ENCODE measurements around the gene VPS37D.

VPS37D gene

GRCh38 chr7:73648593-73649332, 18.9 kb upstream of the VPS37D start:
- Histone ChIP-seq H4K91ac (ENCODE audit: low read depth, low read length, poor library complexity) (no peak overlapping the region), H4K8ac (ENCODE audit: low read depth, low read length) (no peak overlapping the region), H3K79me1 (ENCODE audit: low read depth, low read length) (no peaks in the 10 kb centered on the region), H2BK5ac (ENCODE audit: low read length) (no peak overlapping the region), H3K18ac (ENCODE audit: low read length) (no peak overlapping the region), H3K23ac (ENCODE audit: low read depth, low read length, poor library complexity) (no peak overlapping the region), H3K36me3 (replicated peaks in 1 of 2; ENCODE audit: control insufficient read depth in 2 of 2, insufficient read depth in 2 of 2, low read length in 2 of 2) (no peaks in the 10 kb centered on the region), H2BK15ac (ENCODE audit: low read length) (no peak overlapping the region), H3K9me3 (replicated peaks in 1 of 2; ENCODE audit: control insufficient read depth in 2 of 2, insufficient read depth in 1 of 2, low read depth in 1 of 2, low read length in 2 of 2) (no peaks in the 10 kb centered on the region), H2BK120ac (ENCODE audit: low read depth, low read length) (no peak overlapping the region), H2BK12ac (ENCODE audit: low read length) (no peak overlapping the region), H2AFZ (ENCODE audit: low read length) (peak overlapping the region; percentile 95), H3K9ac (ENCODE audit: low read depth, low read length, poor library complexity) (no peak overlapping the region), H3K4me3 (ENCODE audit: low read length in 2 of 2) (no peak overlapping the region), H3K14ac (ENCODE audit: low read length) (no peak overlapping the region), H3K4me1 (ENCODE audit: control insufficient read depth in 2 of 2, insufficient read depth in 1 of 2, low read depth in 1 of 2, low read length in 2 of 2) (peaks cover 0 to 2% of the 10 kb centered on the region in 2 donors), H3K27me3 (ENCODE audit: control insufficient read depth in 3 of 3, insufficient read depth in 3 of 3, low read depth in 1 of 3, low read length in 3 of 3) (peaks cover 5 to 71% (median 31%) of the 10 kb centered on the region in 3 experiments), H3K4me2 (ENCODE audit: insufficient read depth, low read length, poor library complexity, severe bottlenecking) (no peak overlapping the region), H3K4ac (ENCODE audit: low read length) (no peak overlapping the region), H2AK5ac (ENCODE audit: low read depth, low read length) (no peak overlapping the region), H3K27ac (replicated peaks; ENCODE audit: low read length) (no peak overlapping the region)
- DNase-seq (ENCODE audit: low spot score) = no peak
- WGBS, 2 donors (ENCODE audit: extremely low coverage in 2 of 2, insufficient read length in 2 of 2, insufficient replicate concordance in 1 of 2) = no CpG with 5 or more reads among the region's 1 CpG

GRCh38 chr7:73649576-73649975, 18.1 kb upstream of the VPS37D start:
- Histone ChIP-seq H3K27me3 (ENCODE audit: control insufficient read depth in 3 of 3, insufficient read depth in 3 of 3, low read depth in 1 of 3, low read length in 3 of 3) (peaks cover 5 to 68% (median 31%) of the 10 kb centered on the region in 3 experiments), H3K79me1 (ENCODE audit: low read depth, low read length) (no peaks in the 10 kb centered on the region), H3K4me1 (ENCODE audit: control insufficient read depth in 2 of 2, insufficient read depth in 1 of 2, low read depth in 1 of 2, low read length in 2 of 2) (peaks cover 0 to 2% of the 10 kb centered on the region in 2 donors), H3K9ac (ENCODE audit: low read depth, low read length, poor library complexity) (no peak overlapping the region), H3K27ac (replicated peaks; ENCODE audit: low read length) (no peak overlapping the region), H2BK12ac (ENCODE audit: low read length) (no peak overlapping the region), H3K14ac (ENCODE audit: low read length) (no peak overlapping the region), H3K36me3 (replicated peaks in 1 of 2; ENCODE audit: control insufficient read depth in 2 of 2, insufficient read depth in 2 of 2, low read length in 2 of 2) (no peaks in the 10 kb centered on the region), H3K4me2 (ENCODE audit: insufficient read depth, low read length, poor library complexity, severe bottlenecking) (no peak overlapping the region), H2AK5ac (ENCODE audit: low read depth, low read length) (peak overlapping the region; percentile 66), H4K8ac (ENCODE audit: low read depth, low read length) (no peak overlapping the region), H3K9me3 (replicated peaks in 1 of 2; ENCODE audit: control insufficient read depth in 2 of 2, insufficient read depth in 1 of 2, low read depth in 1 of 2, low read length in 2 of 2) (no peaks in the 10 kb centered on the region), H3K4ac (ENCODE audit: low read length) (no peak overlapping the region), H4K91ac (ENCODE audit: low read depth, low read length, poor library complexity) (no peak overlapping the region), H2BK120ac (ENCODE audit: low read depth, low read length) (no peak overlapping the region), H3K18ac (ENCODE audit: low read length) (no peak overlapping the region), H2BK15ac (ENCODE audit: low read length) (no peak overlapping the region), H2BK5ac (ENCODE audit: low read length) (no peak overlapping the region), H2AFZ (ENCODE audit: low read length) (no peak overlapping the region), H3K23ac (ENCODE audit: low read depth, low read length, poor library complexity) (peak overlapping the region; percentile 90), H3K4me3 (ENCODE audit: low read length in 2 of 2) (no peak overlapping the region)
- WGBS, 2 donors (ENCODE audit: extremely low coverage in 2 of 2, insufficient read length in 2 of 2, insufficient replicate concordance in 1 of 2) = no CpG with 5 or more reads among the region's 9 CpGs
- no peak for DNase-seq (ENCODE audit: low spot score)

- no peak for DNase-seq (ENCODE audit: low spot score)
- Histone ChIP-seq H3K27ac (replicated peaks; ENCODE audit: low read length) (no peak overlapping the region), H3K36me3 (replicated peaks in 1 of 2; ENCODE audit: control insufficient read depth in 2 of 2, insufficient read depth in 2 of 2, low read length in 2 of 2) (no peaks in the 10 kb centered on the region), H4K8ac (ENCODE audit: low read depth, low read length) (no peak overlapping the region), H3K4me1 (ENCODE audit: control insufficient read depth in 2 of 2, insufficient read depth in 1 of 2, low read depth in 1 of 2, low read length in 2 of 2) (peaks cover 0 to 2% of the 10 kb centered on the region in 2 donors), H2BK12ac (ENCODE audit: low read length) (no peak overlapping the region), H3K18ac (ENCODE audit: low read length) (no peak overlapping the region), H4K91ac (ENCODE audit: low read depth, low read length, poor library complexity) (no peak overlapping the region), H3K9me3 (replicated peaks in 1 of 2; ENCODE audit: control insufficient read depth in 2 of 2, insufficient read depth in 1 of 2, low read depth in 1 of 2, low read length in 2 of 2) (no peaks in the 10 kb centered on the region), H3K23ac (ENCODE audit: low read depth, low read length, poor library complexity) (no peak overlapping the region), H3K14ac (ENCODE audit: low read length) (no peak overlapping the region), H3K9ac (ENCODE audit: low read depth, low read length, poor library complexity) (no peak overlapping the region), H3K4me3 (ENCODE audit: low read length in 2 of 2) (no peak overlapping the region), H3K79me1 (ENCODE audit: low read depth, low read length) (no peaks in the 10 kb centered on the region), H2BK15ac (ENCODE audit: low read length) (no peak overlapping the region), H3K4me2 (ENCODE audit: insufficient read depth, low read length, poor library complexity, severe bottlenecking) (no peak overlapping the region), H3K27me3 (ENCODE audit: control insufficient read depth in 3 of 3, insufficient read depth in 3 of 3, low read depth in 1 of 3, low read length in 3 of 3) (peaks cover 5 to 58% (median 31%) of the 10 kb centered on the region in 3 experiments), H3K4ac (ENCODE audit: low read length) (no peak overlapping the region), H2AK5ac (ENCODE audit: low read depth, low read length) (no peak overlapping the region), H2AFZ (ENCODE audit: low read length) (no peak overlapping the region), H2BK5ac (ENCODE audit: low read length) (no peak overlapping the region), H2BK120ac (ENCODE audit: low read depth, low read length) (no peak overlapping the region)
- WGBS, 2 donors (ENCODE audit: extremely low coverage in 2 of 2, insufficient read length in 2 of 2, insufficient replicate concordance in 1 of 2) = no CpG with 5 or more reads among the region's 5 CpGs
Measured at GRCh38 chr7:73650524-73650923, 17.1 kb upstream of the VPS37D start.

- Histone ChIP-seq H3K36me3 (replicated peaks in 1 of 2; ENCODE audit: control insufficient read depth in 2 of 2, insufficient read depth in 2 of 2, low read length in 2 of 2) (no peaks in the 10 kb centered on the region), H3K9ac (ENCODE audit: low read depth, low read length, poor library complexity) (peak overlapping the region; percentile 78), H3K27ac (replicated peaks; ENCODE audit: low read length) (no peak overlapping the region), H2BK12ac (ENCODE audit: low read length) (no peak overlapping the region), H3K9me3 (replicated peaks in 1 of 2; ENCODE audit: control insufficient read depth in 2 of 2, insufficient read depth in 1 of 2, low read depth in 1 of 2, low read length in 2 of 2) (no peaks in the 10 kb centered on the region), H4K8ac (ENCODE audit: low read depth, low read length) (no peak overlapping the region), H3K23ac (ENCODE audit: low read depth, low read length, poor library complexity) (no peak overlapping the region), H3K79me1 (ENCODE audit: low read depth, low read length) (no peaks in the 10 kb centered on the region), H3K4ac (ENCODE audit: low read length) (no peak overlapping the region), H2BK120ac (ENCODE audit: low read depth, low read length) (no peak overlapping the region), H4K91ac (ENCODE audit: low read depth, low read length, poor library complexity) (no peak overlapping the region), H2BK5ac (ENCODE audit: low read length) (no peak overlapping the region), H2AK5ac (ENCODE audit: low read depth, low read length) (no peak overlapping the region), H3K27me3 (ENCODE audit: control insufficient read depth in 3 of 3, insufficient read depth in 3 of 3, low read depth in 1 of 3, low read length in 3 of 3) (peaks cover 3 to 38% (median 21%) of the 10 kb centered on the region in 3 experiments), H3K14ac (ENCODE audit: low read length) (no peak overlapping the region), H3K4me2 (ENCODE audit: insufficient read depth, low read length, poor library complexity, severe bottlenecking) (no peak overlapping the region), H3K4me1 (ENCODE audit: control insufficient read depth in 2 of 2, insufficient read depth in 1 of 2, low read depth in 1 of 2, low read length in 2 of 2) (no peaks in the 10 kb centered on the region), H2AFZ (ENCODE audit: low read length) (no peak overlapping the region), H2BK15ac (ENCODE audit: low read length) (no peak overlapping the region), H3K4me3 (ENCODE audit: low read length in 2 of 2) (no peak overlapping the region), H3K18ac (ENCODE audit: low read length) (no peak overlapping the region)
- no peak for DNase-seq (ENCODE audit: low spot score)
- WGBS, 2 donors (ENCODE audit: extremely low coverage in 2 of 2, insufficient read length in 2 of 2, insufficient replicate concordance in 1 of 2) = no CpG with 5 or more reads among the region's 11 CpGs
Measured at GRCh38 chr7:73652541-73652949, 15.1 kb upstream of the VPS37D start.
